ENCODE data around the gene COQ2.
A peak's percentile ranks its signal among the peaks of the same experiment; 100 is the strongest.

GRCh38 chr4:83282049-83282535 is 2.5 kb downstream of the COQ2 start:
- TF ChIP-seq POLR2A (IDR thresholded peaks at IDR 0.05) (no peak), CTCF (IDR thresholded peaks at IDR 0.05) (peak; percentile 46 to 54 (median 53)), EP300 (IDR thresholded peaks at IDR 0.05) (no peak)

All from ovary (tissue), 3 donors.